Stimulated activated CD4-positive, alpha-beta T cell treated with anti-CD3 and anti-CD28 coated beads, Interleukin-4, amount 100 ng/mL, for 24 hours (primary cell): ENCODE data around the gene ANK3.

ENCODE experiments used
- DNase-seq: peaks from one replicate; pipeline ENCODE4 v3.0.0-alpha.2; 2020

The ANK3 gene

GRCh38 chr10:60134548-60134947 lies 255.1 kb downstream of the ANK3 start:
- no peak for DNase-seq

DNA sequence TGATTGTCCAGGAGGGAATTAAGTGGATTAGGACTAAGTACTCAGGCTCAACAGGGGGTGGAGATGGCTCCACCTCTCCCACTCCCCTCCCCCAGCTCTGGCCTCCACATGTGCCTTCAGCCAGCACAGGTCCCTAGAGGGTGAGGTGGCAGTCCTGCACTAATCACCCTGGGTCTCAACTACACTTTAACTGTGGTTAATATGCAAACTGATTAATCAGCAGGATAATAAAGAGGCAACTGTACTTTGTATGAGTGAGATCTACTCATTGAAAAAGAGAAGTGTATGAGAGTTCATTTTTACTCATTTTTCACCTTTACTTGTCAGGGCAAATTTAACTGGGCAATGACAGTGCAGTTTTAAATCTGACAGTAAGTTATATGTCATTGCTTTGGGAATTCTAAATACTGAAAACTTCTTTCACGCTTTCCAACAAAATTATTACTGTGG lies 259.5 kb downstream of the ANK3 start:
- no peak for DNase-seq

- no peak for DNase-seq
Observed at GRCh38 chr10:60125895-60126294, 263.8 kb downstream of the ANK3 start.

DNA sequence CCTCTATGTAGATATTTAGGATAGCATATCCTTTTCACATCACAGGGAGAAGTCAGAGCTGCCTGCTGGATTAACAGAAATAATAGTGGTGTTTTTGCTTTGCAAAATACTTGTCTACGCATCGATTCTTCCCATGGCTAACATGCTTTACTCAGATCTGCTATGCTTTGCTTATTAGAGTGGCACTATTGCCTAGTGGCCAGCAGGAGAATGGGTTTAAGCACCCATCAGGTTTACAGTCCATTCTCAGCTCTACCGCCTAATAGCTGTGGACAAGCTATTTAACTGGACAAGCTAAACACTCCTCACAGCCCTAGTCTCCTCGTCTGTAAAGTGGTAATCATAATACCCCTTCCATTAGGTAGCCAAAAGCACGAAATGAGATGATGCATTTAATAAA lies 265.1 kb downstream of the ANK3 start:
- no peak for DNase-seq

GRCh38 chr10:60123668-60124067 lies 266.0 kb downstream of the ANK3 start:
- DNase-seq, result no peak

DNA sequence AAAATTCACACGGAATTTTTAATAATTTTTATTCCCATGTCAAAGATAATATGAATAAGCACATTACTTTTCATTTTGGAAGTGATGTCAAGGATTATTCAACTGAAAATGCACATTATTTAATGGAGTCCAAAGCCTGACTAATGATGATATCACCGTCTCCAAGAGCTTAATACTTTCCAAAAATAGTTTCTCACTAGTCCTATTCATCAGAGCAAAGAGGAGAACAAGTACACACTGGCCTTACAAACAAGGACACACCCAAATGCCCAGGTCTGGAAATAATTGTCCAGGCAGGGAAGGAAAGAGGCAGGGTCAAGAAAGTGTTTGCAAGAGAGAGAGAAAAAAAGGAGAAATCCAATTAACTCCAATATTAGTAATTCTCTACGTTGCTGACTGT lies 266.5 kb downstream of the ANK3 start:
- no peak for DNase-seq

DNA sequence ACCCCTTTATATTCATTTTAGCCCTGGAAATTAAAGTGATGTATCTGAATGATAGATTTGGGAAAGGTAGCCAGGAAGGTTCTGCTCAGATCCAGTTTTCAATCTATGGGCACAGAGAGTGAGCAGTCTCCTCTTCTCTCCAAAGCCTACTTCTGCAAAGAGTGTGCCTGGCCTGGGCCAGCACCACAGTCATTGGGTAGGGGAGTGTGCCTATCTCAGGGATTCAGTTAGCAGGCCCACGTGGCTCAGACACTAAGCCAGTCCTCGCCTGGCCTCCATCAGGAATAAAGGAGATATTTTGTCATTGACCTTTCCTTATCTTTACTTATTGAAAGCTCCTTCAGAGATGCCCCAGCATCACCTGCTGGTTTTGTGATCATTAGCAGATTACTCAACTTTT lies 267.5 kb downstream of the ANK3 start:
- no peak for DNase-seq

DNA sequence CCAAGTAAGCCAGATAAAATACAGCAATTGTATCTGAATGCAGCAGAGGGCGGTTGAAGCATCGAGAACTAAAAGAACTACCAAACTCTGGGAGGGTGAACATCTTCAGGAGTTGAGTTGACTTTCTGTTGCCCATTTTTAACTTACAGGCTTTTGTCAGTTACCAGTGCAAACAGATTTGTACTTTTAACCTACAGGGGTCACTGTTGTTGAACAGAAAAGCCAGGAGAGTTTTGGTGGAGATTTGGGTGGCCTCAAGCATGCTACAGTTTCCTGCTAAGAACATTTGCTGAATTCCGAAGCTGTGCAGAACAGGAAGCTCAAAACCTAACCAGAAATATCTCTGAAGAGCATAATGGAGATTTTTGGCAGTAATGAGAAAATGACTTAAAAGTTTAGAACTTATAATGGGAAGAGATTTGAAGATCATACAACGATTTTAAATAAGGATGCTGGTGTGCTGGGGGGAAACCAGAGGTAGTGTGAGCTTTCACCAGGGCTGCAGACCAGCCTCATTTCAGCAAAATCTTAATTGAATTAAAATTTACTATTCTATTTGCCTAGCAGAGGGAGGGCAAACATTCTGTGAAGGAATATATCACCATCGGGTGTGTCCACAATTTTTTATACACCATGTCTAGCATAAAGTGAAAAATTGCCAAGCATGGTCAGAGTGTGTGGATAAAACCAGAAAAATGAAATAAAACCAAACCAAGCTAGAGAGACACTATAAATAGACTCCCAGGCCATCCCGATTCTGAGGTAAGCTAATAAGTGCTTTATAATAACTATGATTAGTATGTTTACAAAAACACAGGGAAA lies 274.7 kb downstream of the ANK3 start:
- DNase-seq, result no peak

DNA sequence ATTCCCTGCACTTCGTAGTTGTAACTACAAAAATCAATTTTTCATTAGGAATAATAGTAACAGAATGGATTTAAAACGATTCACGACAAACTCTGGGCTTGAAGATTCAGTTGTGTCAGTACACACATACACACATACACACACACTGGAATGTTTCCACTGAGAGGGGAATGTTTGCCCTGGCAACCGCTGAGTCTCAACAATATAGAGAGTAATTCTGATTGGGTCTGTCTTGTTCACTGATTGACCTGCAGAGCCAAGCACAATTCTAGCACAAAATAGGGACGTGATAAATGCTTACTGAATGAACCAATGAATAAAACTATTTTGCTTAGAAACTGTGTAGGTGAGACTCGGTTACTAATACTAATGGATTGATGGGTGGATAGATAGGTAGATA lies 278.9 kb downstream of the ANK3 start:
- no peak for DNase-seq

GRCh38 chr10:60107308-60107976 lies 282.2 kb downstream of the ANK3 start:
- DNase-seq, result no peak

- DNase-seq, result no peak
Observed at GRCh38 chr10:60105295-60105695, 284.4 kb downstream of the ANK3 start.

DNA sequence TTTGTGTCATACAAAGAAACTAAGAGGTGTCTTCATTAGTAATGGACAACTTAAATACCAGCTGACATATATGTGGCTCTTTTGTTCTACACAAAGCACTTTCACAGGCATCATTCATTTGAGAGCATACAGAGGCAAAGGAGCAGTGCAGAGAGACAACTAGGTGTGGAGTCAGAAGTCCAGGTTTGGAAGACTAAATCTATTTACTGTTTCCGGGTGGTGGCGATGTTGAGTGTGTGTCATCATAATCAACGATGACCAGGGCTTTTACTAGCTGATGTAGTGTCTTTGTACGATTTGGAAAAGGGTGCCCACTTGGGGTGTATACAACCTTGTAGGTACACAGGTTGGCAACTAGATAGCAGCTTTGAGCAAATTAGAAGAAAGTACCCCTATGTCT lies 287.9 kb downstream of the ANK3 start:
- DNase-seq, result no peak

DNA sequence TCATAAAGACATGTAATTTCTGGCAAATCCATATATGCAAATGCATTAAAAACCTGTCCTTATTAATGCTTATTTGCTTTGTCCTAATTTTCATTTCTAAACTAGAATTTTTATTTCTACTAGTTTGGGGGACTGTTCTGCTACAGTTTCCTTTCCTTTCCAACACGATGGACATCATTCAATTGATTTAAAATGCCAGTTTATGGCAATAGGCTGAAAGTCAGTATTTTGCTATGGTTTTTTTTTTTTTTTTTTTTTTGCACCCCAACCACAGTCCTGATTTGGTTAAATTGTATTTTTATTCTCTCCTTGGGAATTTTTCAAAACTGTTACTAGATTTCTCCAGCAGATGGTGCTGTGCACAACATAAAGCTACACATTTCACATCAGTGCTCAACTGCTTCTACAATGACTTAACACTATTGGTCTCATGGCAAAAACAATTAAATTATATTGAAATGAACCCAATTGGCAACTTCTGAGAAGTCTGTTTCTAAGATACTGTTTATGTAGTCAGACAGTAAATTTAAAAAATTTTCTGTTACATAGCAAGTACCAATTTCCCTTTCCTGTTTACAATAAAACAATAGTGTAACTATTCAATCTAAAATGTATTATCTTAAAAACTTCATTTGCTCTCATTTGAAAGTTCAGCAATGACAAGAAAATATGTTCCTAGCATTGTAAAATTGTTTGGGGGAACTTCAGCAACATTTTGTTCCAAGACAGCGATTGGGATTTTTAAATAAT lies 289.5 kb downstream of the ANK3 start:
- DNase-seq, result peak; percentile 6

- DNase-seq, result no peak
Observed at GRCh38 chr10:60098677-60099601, 290.7 kb downstream of the ANK3 start.

GRCh38 chr10:60096761-60097513 lies 292.7 kb downstream of the ANK3 start:
- no peak for DNase-seq

DNA sequence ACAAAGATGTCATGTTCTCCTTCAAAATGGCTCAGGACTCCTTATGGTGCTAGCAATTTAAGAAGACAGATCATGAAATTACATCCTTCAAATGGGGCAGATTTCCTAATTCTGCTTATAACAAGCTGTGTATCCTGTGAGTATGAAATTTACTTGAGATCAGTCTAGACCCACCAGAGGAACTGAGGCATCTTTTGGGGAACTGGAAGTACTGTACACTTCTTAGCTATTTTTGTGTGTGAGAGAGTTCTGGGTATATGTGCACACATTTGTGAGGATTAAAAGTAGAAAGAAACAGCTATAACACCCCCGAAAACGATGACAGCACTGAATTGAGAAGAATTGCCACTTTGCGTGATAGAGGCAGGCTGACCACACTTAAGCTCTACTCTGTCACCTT lies 296.4 kb downstream of the ANK3 start:
- no peak for DNase-seq

DNA sequence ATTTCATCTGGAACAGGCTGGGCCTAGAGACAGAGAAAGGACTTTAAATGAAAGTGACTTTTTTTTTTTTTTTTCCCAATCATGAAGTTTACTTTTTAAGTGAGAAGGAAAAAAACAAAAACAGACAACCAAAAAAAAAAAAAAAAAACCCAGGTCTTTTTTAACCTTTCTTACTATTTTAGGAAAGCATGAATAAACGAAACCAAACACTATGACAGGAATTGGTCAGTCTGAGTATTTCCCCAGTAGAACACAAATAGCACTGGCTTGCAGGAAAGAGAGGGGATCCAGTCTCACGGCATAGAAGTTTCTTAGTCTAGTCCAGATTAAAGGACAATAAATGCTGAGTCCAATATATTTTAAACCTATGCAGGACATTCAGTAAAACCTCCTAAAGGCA lies 302.8 kb downstream of the ANK3 start:
- DNase-seq, result no peak

- no peak for DNase-seq
Observed at GRCh38 chr10:60086421-60086820, 303.3 kb downstream of the ANK3 start.

GRCh38 chr10:60082744-60083344 lies 306.8 kb downstream of the ANK3 start:
- no peak for DNase-seq

DNA sequence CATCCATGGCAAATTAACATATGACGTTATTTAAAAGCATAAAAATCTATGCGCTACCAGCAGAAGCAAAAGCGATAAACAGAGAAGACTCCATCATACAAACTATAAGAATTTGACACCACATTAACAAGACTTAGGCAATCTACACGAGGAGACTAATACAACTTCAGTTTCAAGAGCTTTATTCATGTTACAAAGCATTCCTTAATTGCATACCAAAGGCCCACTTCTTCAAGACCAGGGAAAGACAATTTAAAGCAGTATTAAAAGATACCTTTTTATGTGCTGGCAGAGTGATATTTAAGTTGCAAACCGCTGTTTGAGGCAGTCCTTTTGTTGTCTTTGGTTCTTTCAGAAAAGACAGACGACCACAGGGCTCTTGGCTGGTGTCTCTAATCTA lies 307.3 kb downstream of the ANK3 start:
- no peak for DNase-seq
